HCT116 (cell line): ENCODE results near the gene GABPB2. TPM values are rescaled to one million over a fixed set of nuclear protein-coding genes. Genes with fewer than 3 reads are reported as not detected.

Experiments
- ATAC-seq: fragments of 200-7000 bp; cut with Tn5 transposase; 2 replicates; pipeline ENCODE4 v1.9.1; 2020; ENCODE audit warnings: mild to moderate bottlenecking, moderate library complexity
- BruUV-seq: library from RNA; stranded (reverse); fragments of 400-500 nt; replicated peaks from 2 replicates; lab custom pipeline; 2021; lab: Mats Ljungman, UMichigan
- CTCF ChIA-PET: fragments of 300-600 bp; sonication (Branson Sonifier 250); formaldehyde crosslinking; loops from one replicate; lab custom pipeline; 2021; ENCODE audit warnings: antibody characterized with exemption; lab: Charles Lee
- POLR2A ChIA-PET: fragments of 300-600, 350-600 bp; sonication (Branson Sonifier 250); formaldehyde crosslinking; loops from one replicate; lab custom pipeline; 2021; ENCODE audit warnings: antibody characterized with exemption; lab: Charles Lee
- RAD21 ChIA-PET, 2 experiments: fragments of 300-600 bp; sonication (Branson Sonifier 250); formaldehyde crosslinking; loops; one replicate each; lab custom pipeline; 2023; ENCODE audit warnings: low total read pairs in 2 of 2; ENCODE audit not compliant: uncharacterized antibody in 2 of 2, unreplicated experiment in 2 of 2, low non-redundant PET in 1 of 2; lab: Charles Lee
- DNase-seq: peaks from one replicate; pipeline ENCODE4 v3.0.0-alpha.2; 2010; ENCODE audit warnings: low read depth, low spot score
- H2AFZ ChIP-seq: fragments of 200-600 bp; shearing (Covaris generic), sonication (generic); 2 replicates; pipeline ENCODE4 v1.6.1; 2017; ENCODE audit warnings: low read depth, mixed run types, mixed read lengths, antibody characterized with exemption, low read length; ENCODE audit not compliant: poor library complexity, severe bottlenecking
- H3K27ac ChIP-seq: 2 replicates; pipeline ENCODE4 v1.5.1; 2012; ENCODE audit warnings: low read depth, low read length
- H3K27me3 ChIP-seq: fragments of 200-600 bp; sonication (generic); 2 replicates; pipeline ENCODE4 v1.6.1; 2016; ENCODE audit warnings: mixed run types, low read length, mixed read lengths; ENCODE audit not compliant: insufficient read depth
- H3K36me3 ChIP-seq, 2 experiments: fragments of 200-500 bp in 1 of 2; fragments of 200-600 bp in 1 of 2; sonication (Bioruptor generic) in 1 of 2; sonication (generic) in 1 of 2; 2 replicates each; pipeline versions ENCODE4 v1.5.1 to v1.6.1; 2014 to 2016; ENCODE audit warnings: low read length in 2 of 2, inconsistent platforms in 1 of 2, mixed read lengths in 1 of 2, mixed run types in 1 of 2; ENCODE audit not compliant: insufficient read depth in 2 of 2, control insufficient read depth in 1 of 2
- H3K4me1 ChIP-seq, 2 experiments: fragments of 200-600 bp in 1 of 2; sonication (generic) in 1 of 2; 2 replicates each; pipeline versions ENCODE4 v1.5.1 to v1.6.1; 2012 to 2017; ENCODE audit warnings: low read length in 2 of 2, inconsistent platforms in 1 of 2, mild to moderate bottlenecking in 1 of 2, mixed read lengths in 1 of 2, mixed run types in 1 of 2, moderate library complexity in 1 of 2; ENCODE audit not compliant: insufficient read depth in 2 of 2, control insufficient read depth in 1 of 2
- H3K4me2 ChIP-seq: fragments of 200-600 bp; sonication (generic); 2 replicates; pipeline ENCODE4 v1.6.1; 2017; ENCODE audit warnings: mixed run types, low read length, mixed read lengths
- H3K4me3 ChIP-seq, 2 experiments: fragments of 200-600 bp in 1 of 2; sonication (generic) in 1 of 2; replicated peaks in 1 of 2; 2 replicates each; pipeline ENCODE4 v1.5.1; 2011 to 2016; ENCODE audit warnings: low read length in 2 of 2, control low read depth in 1 of 2, low read depth in 1 of 2, mild to moderate bottlenecking in 1 of 2, mixed read lengths in 1 of 2, mixed run types in 1 of 2
- H3K79me2 ChIP-seq: fragments of 200-600 bp; sonication (generic); 2 replicates; pipeline ENCODE4 v1.6.1; 2017; ENCODE audit warnings: mild to moderate bottlenecking, mixed run types, low read length, moderate library complexity, mixed read lengths; ENCODE audit not compliant: insufficient read depth
- H3K9ac ChIP-seq: fragments of 200-600 bp; sonication (generic); 2 replicates; pipeline ENCODE4 v1.6.1; 2016; ENCODE audit warnings: low read length, mixed read lengths
- H3K9me2 ChIP-seq: fragments of 200-600 bp; sonication (generic), shearing (Covaris generic); 2 replicates; pipeline ENCODE4 v1.6.1; 2017; ENCODE audit warnings: mixed run types, mild to moderate bottlenecking, moderate library complexity; ENCODE audit not compliant: insufficient read depth
- H3K9me3 ChIP-seq, 2 experiments: fragments of 200-500 bp in 1 of 2; fragments of 200-600 bp in 1 of 2; sonication (Bioruptor generic) in 1 of 2; sonication (generic) in 1 of 2; 2 replicates each; pipeline ENCODE4 v1.6.1; 2014 to 2017; ENCODE audit warnings: low read length in 2 of 2, mixed read lengths in 2 of 2, inconsistent platforms in 1 of 2, low read depth in 1 of 2, mild to moderate bottlenecking in 1 of 2, mixed run types in 1 of 2, moderate library complexity in 1 of 2; ENCODE audit not compliant: control insufficient read depth in 1 of 2, insufficient read depth in 1 of 2
- H4K20me1 ChIP-seq: fragments of 200-600 bp; sonication (generic), shearing (Covaris generic); 2 replicates; pipeline ENCODE4 v1.6.1; 2017; ENCODE audit warnings: mixed run types, mild to moderate bottlenecking, moderate library complexity; ENCODE audit not compliant: insufficient read depth
- CBX3 ChIP-seq: IDR thresholded peaks from 2 replicates; pipeline ENCODE4 v1.6.1; 2012; ENCODE audit warnings: low read depth
- CEBPB ChIP-seq: IDR thresholded peaks from 2 replicates; pipeline ENCODE4 v1.6.1; 2012; ENCODE audit warnings: low read depth
- CTCF ChIP-seq, 3 experiments: fragments of 200-600 bp in 1 of 3; sonication (generic) in 1 of 3; IDR thresholded peaks in 2 of 3; conservative IDR thresholded peaks in 1 of 3; 2 replicates each; pipeline ENCODE4 v1.5.1; 2012 to 2017; ENCODE audit warnings: low read depth in 2 of 3, low read length in 2 of 3, antibody characterized with exemption in 1 of 3, borderline replicate concordance in 1 of 3, control low read depth in 1 of 3, mild to moderate bottlenecking in 1 of 3, mixed read lengths in 1 of 3, mixed run types in 1 of 3, moderate library complexity in 1 of 3; ENCODE audit not compliant: insufficient read depth in 1 of 3
- EZH2phosphoT487 ChIP-seq: fragments of 200-600 bp; IDR thresholded peaks from 2 replicates; pipeline ENCODE4 v1.6.1; 2018; ENCODE audit warnings: antibody characterized with exemption, borderline replicate concordance
- MAX ChIP-seq: IDR thresholded peaks from 2 replicates; pipeline ENCODE4 v1.6.1; 2012
- POLR2A ChIP-seq: IDR thresholded peaks from 2 replicates; pipeline ENCODE4 v1.7.0; 2011; ENCODE audit warnings: borderline replicate concordance; ENCODE audit not compliant: insufficient read depth, insufficient read length; ENCODE audit errors: extremely low read depth
- RAD21 ChIP-seq: IDR thresholded peaks from 2 replicates; pipeline ENCODE4 v1.6.1; 2012; ENCODE audit warnings: low read depth, mild to moderate bottlenecking
- YY1 ChIP-seq: IDR thresholded peaks from 2 replicates; pipeline ENCODE4 v1.6.1; 2011; ENCODE audit warnings: low read length, low read depth, moderate library complexity, mild to moderate bottlenecking; ENCODE audit not compliant: insufficient replicate concordance; ENCODE audit errors: extremely low read depth
- ZBTB33 ChIP-seq: IDR thresholded peaks from 2 replicates; pipeline ENCODE4 v1.6.1; 2011; ENCODE audit warnings: mild to moderate bottlenecking, low read length, moderate library complexity; ENCODE audit not compliant: insufficient replicate concordance; ENCODE audit errors: extremely low read depth
- intact Hi-C: fragments of 100-400 bp; cut with micrococcal nuclease; formaldehyde crosslinking; loops from 2 replicates; pipeline ENCODE4 v1.10.0; 2022
- total RNA-seq: library from RNA; stranded (reverse); gene quantifications from one replicate; pipeline ENCODE4 v1.2.1, GENCODE V29; 2021; ENCODE audit not compliant: unreplicated experiment

Gene GABPB2
- total RNA-seq, 1 experiment from 2014 or later, result 7.7 TPM

DNA sequence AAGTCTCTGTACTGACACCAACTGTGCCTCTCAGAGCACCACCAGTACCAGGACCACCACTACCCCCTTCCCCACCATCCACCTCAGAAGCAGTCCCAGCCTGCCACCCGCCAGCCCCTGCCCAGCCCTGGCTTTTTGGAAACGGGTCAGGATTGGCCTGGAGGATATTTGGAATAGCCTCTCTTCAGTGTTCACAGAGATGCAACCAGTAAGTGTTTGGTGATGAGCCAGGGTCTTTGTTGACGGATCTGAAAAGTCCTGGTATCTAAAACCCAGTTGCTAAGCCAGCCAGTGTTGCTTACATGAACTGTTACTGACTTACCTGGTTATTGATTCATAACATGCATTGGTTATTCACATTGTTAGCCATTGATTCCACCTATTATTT, 21.9 kb upstream of the GABPB2 start:
- no peak overlapping the region for H2AFZ ChIP-seq
- H3K9ac ChIP-seq, result no peak overlapping the region
- no peaks in the 10 kb centered on the region for H4K20me1 ChIP-seq
- H3K27me3 ChIP-seq, result no peaks in the 10 kb centered on the region
- H3K9me3 ChIP-seq, result no peaks in the 10 kb centered on the region
- H3K27ac ChIP-seq, result no peak overlapping the region
- CTCF ChIA-PET, result no interaction called here
- H3K79me2 ChIP-seq, result no peaks in the 10 kb centered on the region
- intact Hi-C loops, result no loop called here
- no peak overlapping the region for H3K4me2 ChIP-seq
- no peaks in the 10 kb centered on the region for H3K4me1 ChIP-seq
- RAD21 ChIA-PET, result no interaction called here
- H3K36me3 ChIP-seq, result peaks cover 7 to 15% of the 10 kb centered on the region in 2 experiments; a peak in 3 of 4 replicates
- ATAC-seq (peak; percentile 55), DNase-seq (no peak)
- no peaks in the 10 kb centered on the region for H3K9me2 ChIP-seq
- no TSS peak for BruUV-seq
- POLR2A ChIA-PET, result no interaction called here
- no peak overlapping the region for H3K4me3 ChIP-seq
- no peak for TF ChIP-seq EZH2phosphoT487
- TF ChIP-seq YY1, result no peak
- no peak for TF ChIP-seq CTCF (IDR thresholded peaks at IDR 0.05 in 2 of 3, conservative IDR thresholded peaks at IDR 0.05 in 1 of 3; ENCODE audit: borderline replicate concordance in 1 of 3, insufficient read depth in 1 of 3, low read depth in 2 of 3, low read length in 2 of 3)
- TF ChIP-seq ZBTB33, result no peak
- TF ChIP-seq CBX3, result no peak
- no peak for TF ChIP-seq MAX
- TF ChIP-seq POLR2A, result no peak
- no peak for TF ChIP-seq RAD21
- TF ChIP-seq CEBPB, result no peak
